Inferior parietal cortex (tissue), 1 donor: ENCODE results near the gene TRRAP.

Source experiments
- DNase-seq: peaks from one replicate; pipeline ENCODE4 v3.0.0-alpha.2; 2016; ENCODE audit errors: extremely low spot score

TRRAP gene

DNA sequence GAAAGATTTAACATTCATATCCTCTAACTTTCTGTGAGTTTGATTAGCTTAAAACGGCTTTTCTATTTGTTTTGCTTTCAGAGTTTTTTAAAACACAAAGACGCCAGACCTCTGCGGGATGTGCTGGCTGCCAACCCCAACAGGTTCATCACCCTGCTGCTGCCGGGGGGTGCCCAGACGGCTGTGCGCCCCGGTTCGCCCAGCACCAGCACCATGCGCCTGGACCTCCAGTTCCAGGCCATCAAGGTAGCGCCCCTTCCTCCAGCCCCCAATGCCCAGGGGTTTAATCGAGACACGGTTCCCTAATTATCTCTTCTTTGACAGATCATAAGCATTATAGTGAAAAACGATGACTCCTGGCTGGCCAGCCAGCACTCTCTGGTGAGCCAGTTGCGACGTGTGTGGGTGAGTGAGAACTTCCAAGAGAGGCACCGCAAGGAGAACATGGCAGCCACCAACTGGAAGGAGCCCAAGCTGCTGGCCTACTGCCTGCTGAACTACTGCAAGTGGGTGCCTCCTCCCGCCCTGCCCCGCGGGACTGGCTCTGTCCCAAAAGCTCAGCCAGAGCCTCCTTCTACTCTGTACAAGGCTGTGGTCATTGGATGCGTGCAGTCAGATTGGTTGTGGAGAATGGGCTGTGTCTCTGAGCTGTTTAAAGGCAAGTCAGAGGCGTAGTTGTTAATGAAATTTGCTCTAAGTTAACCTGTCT is 71.2 kb downstream of the TRRAP start:
- peak; percentile 59 for DNase-seq

DNA sequence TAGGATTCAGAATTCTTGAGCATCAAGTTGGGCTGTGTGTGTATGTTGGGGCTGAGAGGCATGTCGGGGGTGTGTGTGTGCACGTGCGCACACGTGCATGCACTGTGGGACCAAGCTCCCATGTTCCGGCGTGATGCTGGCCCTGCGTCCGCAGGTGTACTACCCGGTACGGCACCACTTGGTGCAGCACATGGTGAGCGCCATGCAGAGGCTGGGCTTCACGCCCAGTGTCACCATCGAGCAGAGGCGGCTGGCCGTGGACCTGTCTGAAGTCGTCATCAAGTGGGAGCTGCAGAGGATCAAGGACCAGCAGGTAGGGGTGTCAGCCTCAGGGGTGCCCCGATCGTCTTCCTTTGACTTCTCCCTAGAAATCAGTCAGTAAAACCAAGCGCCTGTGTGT is 77.7 kb downstream of the TRRAP start:
- DNase-seq: no peak

DNA sequence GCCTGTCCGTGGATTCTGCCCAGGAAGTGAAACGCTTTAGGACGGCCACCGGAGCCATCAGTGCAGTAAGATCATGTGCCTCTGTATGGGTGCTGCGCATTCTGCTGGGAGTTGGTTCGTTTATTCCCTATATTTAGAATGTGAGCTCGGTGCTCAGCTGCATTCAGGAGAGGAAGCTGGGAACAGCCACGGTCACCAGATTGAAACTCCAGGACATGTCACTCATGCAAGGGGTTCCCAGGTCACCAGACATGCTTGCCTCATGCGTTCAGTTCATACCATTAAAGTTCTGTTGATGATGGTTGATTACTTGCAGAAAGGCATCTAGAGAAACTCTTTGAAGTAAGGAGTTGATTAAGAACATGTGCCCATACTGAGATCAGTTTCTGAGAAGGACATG is 78.1 kb downstream of the TRRAP start:
- DNase-seq: no peak

DNA sequence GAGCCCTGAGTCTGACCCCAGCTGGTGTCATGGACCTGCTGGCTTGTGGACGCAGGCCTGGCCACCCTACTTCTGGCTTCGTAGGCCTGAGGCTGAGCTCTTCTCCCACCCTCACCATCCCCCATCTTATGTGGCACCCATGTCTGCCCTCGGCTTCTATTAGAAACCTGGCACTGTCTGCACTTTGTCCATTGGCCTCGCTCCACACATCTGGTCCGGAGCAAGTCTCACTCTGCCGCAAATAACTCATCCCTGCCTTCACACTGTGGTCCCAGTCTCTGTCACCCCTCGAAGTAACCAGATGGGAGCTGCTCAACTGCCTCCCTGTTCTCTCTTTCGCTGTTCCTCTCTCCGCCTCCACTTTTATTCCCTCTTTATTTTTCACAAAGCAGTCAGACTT is 78.6 kb downstream of the TRRAP start:
- DNase-seq: peak; percentile 11

- no peak for DNase-seq
Observed at GRCh38 chr7:98957766-98958165, 79.4 kb downstream of the TRRAP start.

DNA sequence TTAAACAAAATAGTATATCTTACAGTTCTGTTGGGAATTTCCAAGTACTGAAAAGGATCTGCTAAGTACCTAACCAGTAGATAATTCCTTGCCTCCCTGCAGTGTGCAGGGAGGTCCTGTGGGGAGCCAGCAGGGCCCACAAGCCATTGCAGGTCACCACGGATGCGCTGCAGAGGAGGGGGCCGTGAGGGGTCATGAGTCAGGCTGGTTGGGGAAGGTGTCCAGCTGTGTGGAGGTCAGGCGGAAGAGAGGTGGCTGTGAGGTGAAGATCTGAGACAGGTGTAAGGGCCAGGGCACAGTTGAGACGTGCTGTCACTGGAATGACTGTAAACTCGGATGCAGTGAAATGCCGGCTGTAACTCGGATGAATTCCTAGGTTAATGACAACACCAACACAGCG is 80.6 kb downstream of the TRRAP start:
- DNase-seq: no peak

DNA sequence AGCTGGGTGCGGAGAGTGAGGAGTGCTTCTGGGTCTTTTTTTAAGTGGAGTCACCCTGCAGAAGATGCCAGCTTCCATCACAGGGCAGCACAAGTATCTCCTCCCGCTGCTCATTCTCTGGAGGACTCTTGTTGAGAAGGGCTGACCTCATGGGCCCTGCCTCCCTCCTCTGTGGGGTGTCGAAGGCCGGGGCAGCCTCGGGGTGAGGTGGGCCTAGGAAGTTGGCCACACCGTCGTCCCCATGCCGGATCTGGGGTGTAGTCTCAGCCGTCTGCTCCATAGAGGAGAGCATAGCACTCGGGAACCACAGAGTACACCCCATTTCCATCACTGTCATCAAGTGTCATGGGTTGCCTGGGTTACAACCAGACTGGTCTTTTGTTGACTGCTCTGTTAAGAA is 85.0 kb downstream of the TRRAP start:
- DNase-seq: no peak

DNA sequence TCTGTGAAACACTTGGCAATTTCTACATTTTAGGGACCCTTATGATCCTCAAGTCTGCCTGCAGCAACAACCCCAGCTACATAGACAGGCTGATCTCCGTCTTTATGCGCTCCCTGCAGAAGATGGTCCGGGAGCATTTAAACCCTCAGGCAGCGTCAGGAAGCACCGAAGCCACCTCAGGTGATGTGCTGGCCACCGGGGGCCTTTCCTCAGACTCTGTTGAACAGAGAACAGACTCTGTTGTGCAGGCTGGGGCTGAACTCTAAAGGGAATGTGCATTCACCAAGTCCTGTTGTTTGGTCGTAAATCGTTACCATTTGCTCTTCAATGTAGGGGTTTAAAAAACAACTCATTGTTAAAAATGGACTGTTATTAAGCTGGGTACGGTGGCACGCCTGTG is 86.3 kb downstream of the TRRAP start:
- no peak for DNase-seq

- DNase-seq: no peak
Observed at GRCh38 chr7:98968621-98969020, 90.3 kb downstream of the TRRAP start.

DNA sequence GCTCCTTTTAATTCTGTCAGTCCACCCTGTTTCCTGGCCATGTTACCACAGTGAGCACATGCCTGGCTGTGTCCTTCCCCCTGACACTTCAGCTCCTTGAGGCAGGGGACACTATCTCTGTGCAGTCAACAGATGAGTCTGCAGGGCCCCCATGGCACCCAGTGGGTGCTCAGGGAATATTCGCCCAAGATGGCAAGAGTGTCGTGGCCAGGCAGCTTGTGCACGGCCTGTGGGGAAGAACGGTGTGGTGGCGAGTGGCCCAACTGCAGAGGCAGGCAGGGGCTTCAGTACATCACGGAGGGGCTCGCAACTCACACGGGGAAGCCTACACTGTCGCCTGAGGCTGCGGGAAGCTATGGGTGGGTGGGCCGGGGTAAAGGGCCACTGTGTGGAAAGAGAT is 91.1 kb downstream of the TRRAP start:
- DNase-seq: no peak

GRCh38 chr7:98970016-98970615 is 91.8 kb downstream of the TRRAP start:
- no peak for DNase-seq

DNA sequence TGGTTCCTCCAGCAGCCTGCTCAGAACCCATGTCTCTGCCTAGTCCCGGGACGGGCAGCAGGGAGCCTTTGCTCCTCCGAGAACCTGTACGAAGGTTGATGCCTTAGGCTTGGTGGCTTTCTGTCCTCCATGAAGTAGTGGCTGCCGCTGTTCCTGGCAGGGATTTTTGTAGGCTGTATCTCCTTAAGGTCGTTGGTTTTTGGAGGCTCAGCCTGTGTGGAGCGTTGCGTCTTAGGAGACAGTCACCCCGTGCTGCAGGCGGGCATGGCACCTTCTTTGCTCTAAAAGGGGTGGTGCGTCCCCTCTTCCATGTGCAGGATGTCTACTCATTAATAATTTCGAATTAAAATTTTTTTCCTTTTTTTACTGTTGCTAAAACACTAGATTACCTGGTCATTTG is 92.5 kb downstream of the TRRAP start:
- DNase-seq: no peak

- no peak for DNase-seq
Observed at GRCh38 chr7:98974205-98974604, 95.9 kb downstream of the TRRAP start.

DNA sequence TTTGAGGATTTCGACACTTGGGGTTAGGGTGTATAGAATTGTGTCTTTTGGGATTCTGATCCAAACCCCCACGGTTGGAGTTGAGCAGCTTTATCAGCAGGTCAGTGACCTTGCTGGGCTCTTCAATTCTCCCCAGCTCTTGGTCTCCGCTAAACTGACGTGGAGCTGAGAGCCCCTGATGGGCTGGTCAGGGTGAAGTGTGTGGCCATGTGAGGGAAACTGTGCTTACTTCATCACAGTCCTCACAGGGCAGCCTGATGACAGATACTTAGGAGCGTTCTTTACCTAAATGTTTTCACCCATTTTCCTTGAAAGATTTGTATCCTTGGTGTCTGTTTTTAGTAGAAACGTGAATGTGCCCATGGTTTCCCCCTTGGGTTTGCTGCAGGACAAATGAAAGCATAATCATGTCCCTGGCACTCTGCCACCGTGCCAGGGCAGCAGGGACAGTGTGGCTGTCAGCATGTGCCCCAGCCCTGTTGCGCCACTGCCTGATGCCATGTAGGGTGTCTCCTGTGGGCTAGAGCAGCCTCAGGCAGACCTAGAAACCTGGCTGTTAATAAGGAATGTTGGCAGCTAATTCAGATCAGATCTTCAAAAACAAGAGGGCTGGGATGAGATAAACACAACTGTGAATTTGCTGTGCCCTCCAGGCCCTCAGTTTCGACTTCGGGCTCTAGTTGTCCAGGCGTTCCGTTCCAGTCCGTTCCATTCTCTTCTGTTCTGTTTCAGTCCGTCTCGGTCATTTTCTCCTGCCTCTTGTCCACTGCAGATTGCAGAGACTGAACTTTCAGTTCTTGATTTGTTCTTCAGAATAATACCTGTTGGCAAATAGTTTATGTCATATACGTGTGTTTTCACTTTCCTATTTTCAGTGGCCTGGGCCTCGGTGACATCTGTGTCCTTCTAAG is 96.8 kb downstream of the TRRAP start:
- DNase-seq: no peak

DNA sequence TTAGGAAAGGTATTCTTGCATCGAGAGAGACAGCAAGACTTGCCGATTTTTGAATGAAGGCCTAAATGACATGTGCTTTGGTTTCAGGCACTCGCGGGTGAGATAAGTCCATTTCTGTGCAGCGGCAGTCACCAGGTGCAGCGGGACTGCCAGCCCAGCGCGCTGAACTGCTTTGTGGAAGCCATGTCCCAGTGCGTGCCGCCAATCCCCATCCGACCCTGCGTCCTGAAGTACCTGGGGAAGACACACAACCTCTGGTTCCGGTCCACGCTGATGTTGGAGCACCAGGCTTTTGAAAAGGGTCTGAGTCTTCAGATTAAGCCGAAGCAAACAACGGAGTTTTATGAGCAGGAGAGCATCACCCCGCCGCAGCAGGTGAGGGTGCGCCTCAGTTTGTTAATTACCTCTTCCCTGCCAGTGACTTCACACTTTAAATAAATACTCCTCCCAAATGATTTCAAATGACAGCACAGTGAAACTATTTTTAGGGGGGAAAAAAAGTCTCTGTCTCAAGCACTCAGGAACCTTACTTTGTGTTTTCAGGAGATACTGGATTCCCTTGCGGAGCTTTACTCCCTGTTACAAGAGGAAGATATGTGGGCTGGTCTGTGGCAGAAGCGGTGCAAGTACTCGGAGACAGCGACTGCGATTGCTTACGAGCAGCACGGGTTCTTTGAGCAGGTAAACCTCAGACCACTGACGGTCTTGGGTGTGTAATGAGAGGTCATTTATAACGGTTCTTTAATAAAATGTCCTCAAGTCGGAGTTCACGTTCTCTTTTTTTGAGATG is 98.3 kb downstream of the TRRAP start:
- DNase-seq: no peak

- DNase-seq: no peak
Observed at GRCh38 chr7:98978672-98979071, 100.3 kb downstream of the TRRAP start.

DNA sequence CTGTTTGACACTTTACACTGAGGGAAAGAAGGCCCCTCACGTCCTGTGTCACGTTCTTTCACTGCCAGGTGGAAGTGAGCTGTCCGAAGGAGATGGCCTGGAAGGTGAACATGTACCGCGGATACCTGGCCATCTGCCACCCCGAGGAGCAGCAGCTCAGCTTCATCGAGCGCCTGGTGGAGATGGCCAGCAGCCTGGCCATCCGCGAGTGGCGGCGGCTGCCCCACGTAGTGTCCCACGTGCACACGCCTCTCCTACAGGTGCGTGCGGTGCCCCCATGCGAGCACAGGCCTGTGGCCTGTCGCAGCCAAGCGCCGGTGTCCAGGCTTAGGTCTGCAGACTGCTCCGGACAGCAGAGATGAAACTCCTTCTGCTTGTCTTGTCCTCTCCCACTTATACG is 103.4 kb downstream of the TRRAP start:
- no peak for DNase-seq

DNA sequence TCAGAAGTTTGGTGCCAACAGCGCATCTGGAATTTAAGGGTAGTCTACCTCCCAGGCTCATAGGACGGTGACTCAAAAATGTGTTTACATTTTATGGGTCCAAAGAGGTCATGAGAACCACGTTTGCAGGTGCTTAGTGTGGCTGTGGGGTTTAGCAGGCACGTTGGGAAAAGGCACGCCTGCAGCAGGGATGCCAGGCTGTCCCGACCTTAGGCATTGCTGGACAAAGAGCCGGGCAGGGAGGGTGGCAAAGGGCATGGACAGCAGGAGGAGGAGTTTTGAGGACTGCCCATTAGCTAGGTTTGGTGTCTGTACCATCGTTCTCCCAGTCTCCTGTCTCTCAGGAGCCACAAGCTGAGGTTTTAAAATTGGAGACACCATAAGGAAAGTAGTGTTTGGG is 104.4 kb downstream of the TRRAP start:
- DNase-seq: no peak

DNA sequence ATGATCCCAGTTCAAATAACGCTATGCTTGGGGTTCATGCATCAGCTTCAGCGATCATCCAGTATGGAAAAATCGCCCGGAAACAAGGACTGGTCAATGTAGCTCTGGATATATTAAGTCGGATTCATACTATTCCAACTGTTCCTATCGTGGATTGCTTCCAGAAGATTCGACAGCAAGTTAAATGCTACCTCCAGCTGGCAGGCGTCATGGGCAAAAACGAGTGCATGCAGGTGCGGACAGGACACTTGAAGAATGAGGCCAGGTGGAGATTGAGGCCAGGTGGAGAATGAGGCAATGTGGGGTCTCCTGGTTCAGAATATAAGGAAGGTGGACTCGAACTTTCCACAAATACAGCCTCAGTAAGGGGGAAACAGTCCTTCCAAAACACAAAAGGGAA is 105.8 kb downstream of the TRRAP start:
- DNase-seq: no peak

DNA sequence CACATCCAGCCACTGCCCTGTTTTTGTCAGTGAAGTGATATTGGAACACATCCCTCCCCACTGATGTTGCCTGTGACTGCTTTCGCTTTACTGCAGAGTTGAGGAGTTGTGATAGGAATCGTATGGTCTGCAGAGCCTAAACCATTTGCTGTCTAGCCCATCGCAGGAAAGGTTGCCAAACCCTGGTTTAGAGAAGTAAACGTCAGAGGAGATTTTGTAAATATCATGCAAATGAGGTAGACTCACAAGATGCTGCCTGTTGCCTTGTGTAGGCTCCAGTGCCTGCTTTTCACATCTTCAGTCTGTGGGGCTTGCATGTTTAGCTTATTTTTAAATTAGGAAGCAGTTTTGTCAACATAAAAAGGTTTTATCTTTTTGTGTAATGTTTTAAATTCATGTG is 107.1 kb downstream of the TRRAP start:
- no peak for DNase-seq

- no peak for DNase-seq
Observed at GRCh38 chr7:98985945-98986344, 107.6 kb downstream of the TRRAP start.

GRCh38 chr7:98988641-98989040 is 110.3 kb downstream of the TRRAP start:
- DNase-seq: no peak
